HCT116 (cell line): ENCODE measurements around the gene ZNF335. TPM values are rescaled to one million over a fixed set of nuclear protein-coding genes. Genes with fewer than 3 reads are reported as not detected.
A peak's percentile ranks its signal among the peaks of the same experiment; 100 is the strongest.

Experiments
- ATAC-seq: fragments of 200-7000 bp; cut with Tn5 transposase; 2 replicates; pipeline ENCODE4 v1.9.1; 2020; ENCODE audit warnings: mild to moderate bottlenecking, moderate library complexity
- BruUV-seq: library from RNA; stranded (reverse); fragments of 400-500 nt; replicated peaks from 2 replicates; lab custom pipeline; 2021; lab: Mats Ljungman, UMichigan
- CTCF ChIA-PET: fragments of 300-600 bp; sonication (Branson Sonifier 250); formaldehyde crosslinking; loops from one replicate; lab custom pipeline; 2021; ENCODE audit warnings: antibody characterized with exemption; lab: Charles Lee
- POLR2A ChIA-PET: fragments of 300-600, 350-600 bp; sonication (Branson Sonifier 250); formaldehyde crosslinking; loops from one replicate; lab custom pipeline; 2021; ENCODE audit warnings: antibody characterized with exemption; lab: Charles Lee
- RAD21 ChIA-PET, 2 experiments: fragments of 300-600 bp; sonication (Branson Sonifier 250); formaldehyde crosslinking; loops; one replicate each; lab custom pipeline; 2023; ENCODE audit warnings: low total read pairs in 2 of 2; ENCODE audit not compliant: uncharacterized antibody in 2 of 2, unreplicated experiment in 2 of 2, low non-redundant PET in 1 of 2; lab: Charles Lee
- DNase-seq: peaks from one replicate; pipeline ENCODE4 v3.0.0-alpha.2; 2010; ENCODE audit warnings: low read depth, low spot score
- H2AFZ ChIP-seq: fragments of 200-600 bp; shearing (Covaris generic), sonication (generic); 2 replicates; pipeline ENCODE4 v1.6.1; 2017; ENCODE audit warnings: low read depth, mixed run types, mixed read lengths, antibody characterized with exemption, low read length; ENCODE audit not compliant: poor library complexity, severe bottlenecking
- H3K27ac ChIP-seq: 2 replicates; pipeline ENCODE4 v1.5.1; 2012; ENCODE audit warnings: low read depth, low read length
- H3K27me3 ChIP-seq: fragments of 200-600 bp; sonication (generic); 2 replicates; pipeline ENCODE4 v1.6.1; 2016; ENCODE audit warnings: mixed run types, low read length, mixed read lengths; ENCODE audit not compliant: insufficient read depth
- H3K36me3 ChIP-seq, 2 experiments: fragments of 200-500 bp in 1 of 2; fragments of 200-600 bp in 1 of 2; sonication (Bioruptor generic) in 1 of 2; sonication (generic) in 1 of 2; 2 replicates each; pipeline versions ENCODE4 v1.5.1 to v1.6.1; 2014 to 2016; ENCODE audit warnings: low read length in 2 of 2, inconsistent platforms in 1 of 2, mixed read lengths in 1 of 2, mixed run types in 1 of 2; ENCODE audit not compliant: insufficient read depth in 2 of 2, control insufficient read depth in 1 of 2
- H3K4me1 ChIP-seq, 2 experiments: fragments of 200-600 bp in 1 of 2; sonication (generic) in 1 of 2; 2 replicates each; pipeline versions ENCODE4 v1.5.1 to v1.6.1; 2012 to 2017; ENCODE audit warnings: low read length in 2 of 2, inconsistent platforms in 1 of 2, mild to moderate bottlenecking in 1 of 2, mixed read lengths in 1 of 2, mixed run types in 1 of 2, moderate library complexity in 1 of 2; ENCODE audit not compliant: insufficient read depth in 2 of 2, control insufficient read depth in 1 of 2
- H3K4me2 ChIP-seq: fragments of 200-600 bp; sonication (generic); 2 replicates; pipeline ENCODE4 v1.6.1; 2017; ENCODE audit warnings: mixed run types, low read length, mixed read lengths
- H3K4me3 ChIP-seq, 2 experiments: fragments of 200-600 bp in 1 of 2; sonication (generic) in 1 of 2; replicated peaks in 1 of 2; 2 replicates each; pipeline ENCODE4 v1.5.1; 2011 to 2016; ENCODE audit warnings: low read length in 2 of 2, control low read depth in 1 of 2, low read depth in 1 of 2, mild to moderate bottlenecking in 1 of 2, mixed read lengths in 1 of 2, mixed run types in 1 of 2
- H3K79me2 ChIP-seq: fragments of 200-600 bp; sonication (generic); 2 replicates; pipeline ENCODE4 v1.6.1; 2017; ENCODE audit warnings: mild to moderate bottlenecking, mixed run types, low read length, moderate library complexity, mixed read lengths; ENCODE audit not compliant: insufficient read depth
- H3K9ac ChIP-seq: fragments of 200-600 bp; sonication (generic); 2 replicates; pipeline ENCODE4 v1.6.1; 2016; ENCODE audit warnings: low read length, mixed read lengths
- H3K9me2 ChIP-seq: fragments of 200-600 bp; sonication (generic), shearing (Covaris generic); 2 replicates; pipeline ENCODE4 v1.6.1; 2017; ENCODE audit warnings: mixed run types, mild to moderate bottlenecking, moderate library complexity; ENCODE audit not compliant: insufficient read depth
- H3K9me3 ChIP-seq, 2 experiments: fragments of 200-500 bp in 1 of 2; fragments of 200-600 bp in 1 of 2; sonication (Bioruptor generic) in 1 of 2; sonication (generic) in 1 of 2; 2 replicates each; pipeline ENCODE4 v1.6.1; 2014 to 2017; ENCODE audit warnings: low read length in 2 of 2, mixed read lengths in 2 of 2, inconsistent platforms in 1 of 2, low read depth in 1 of 2, mild to moderate bottlenecking in 1 of 2, mixed run types in 1 of 2, moderate library complexity in 1 of 2; ENCODE audit not compliant: control insufficient read depth in 1 of 2, insufficient read depth in 1 of 2
- H4K20me1 ChIP-seq: fragments of 200-600 bp; sonication (generic), shearing (Covaris generic); 2 replicates; pipeline ENCODE4 v1.6.1; 2017; ENCODE audit warnings: mixed run types, mild to moderate bottlenecking, moderate library complexity; ENCODE audit not compliant: insufficient read depth
- CEBPB ChIP-seq: IDR thresholded peaks from 2 replicates; pipeline ENCODE4 v1.6.1; 2012; ENCODE audit warnings: low read depth
- ELF1 ChIP-seq: IDR thresholded peaks from 2 replicates; pipeline ENCODE4 v1.6.1; 2012; ENCODE audit warnings: low read depth, borderline replicate concordance
- EZH2 ChIP-seq: fragments of 200-600 bp; sonication (generic); IDR thresholded peaks from 2 replicates; pipeline ENCODE4 v1.6.1; 2017; ENCODE audit warnings: antibody characterized with exemption, mixed run types
- EZH2phosphoT487 ChIP-seq: fragments of 200-600 bp; IDR thresholded peaks from 2 replicates; pipeline ENCODE4 v1.6.1; 2018; ENCODE audit warnings: antibody characterized with exemption, borderline replicate concordance
- JUND ChIP-seq: IDR thresholded peaks from 2 replicates; pipeline ENCODE4 v1.6.1; 2012
- POLR2AphosphoS5 ChIP-seq: IDR thresholded peaks from 2 replicates; pipeline ENCODE4 v1.6.1; 2011; ENCODE audit warnings: mild to moderate bottlenecking, low read depth, low read length, moderate library complexity
- SIN3A ChIP-seq: IDR thresholded peaks from 2 replicates; pipeline ENCODE4 v1.6.1; 2012; ENCODE audit warnings: low read depth
- SP1 ChIP-seq: IDR thresholded peaks from 2 replicates; pipeline ENCODE4 v1.6.1; 2012; ENCODE audit warnings: low read depth
- TCF7L2 ChIP-seq: IDR thresholded peaks from 2 replicates; pipeline ENCODE4 v1.7.0; 2011; ENCODE audit warnings: borderline replicate concordance, inconsistent platforms; ENCODE audit not compliant: insufficient read depth, insufficient read length; ENCODE audit errors: extremely low read depth
- ZFX ChIP-seq: fragments of 450-650 bp; IDR thresholded peaks from 2 replicates; pipeline ENCODE4 v1.6.1; 2017
- intact Hi-C: fragments of 100-400 bp; cut with micrococcal nuclease; formaldehyde crosslinking; loops from 2 replicates; pipeline ENCODE4 v1.10.0; 2022
- total RNA-seq: library from RNA; stranded (reverse); gene quantifications from one replicate; pipeline ENCODE4 v1.2.1, GENCODE V29; 2021; ENCODE audit not compliant: unreplicated experiment
- TF ChIP-seq, protein P1 (sequence below), 3 experiments: fragments of 200-600 bp in 1 of 3; sonication (generic) in 1 of 3; IDR thresholded peaks in 2 of 3; conservative IDR thresholded peaks in 1 of 3; 2 replicates each; pipeline ENCODE4 v1.5.1; 2012 to 2017; ENCODE audit warnings: low read depth in 2 of 3, low read length in 2 of 3, antibody characterized with exemption in 1 of 3, borderline replicate concordance in 1 of 3, control low read depth in 1 of 3, mild to moderate bottlenecking in 1 of 3, mixed read lengths in 1 of 3, mixed run types in 1 of 3, moderate library complexity in 1 of 3; ENCODE audit not compliant: insufficient read depth in 1 of 3
- TF ChIP-seq, protein P2 (sequence below): IDR thresholded peaks from 2 replicates; pipeline ENCODE4 v1.6.1; 2012

The ZNF335 gene
- total RNA-seq, 1 experiment from 2014 or later = 20.8 TPM

DNA sequence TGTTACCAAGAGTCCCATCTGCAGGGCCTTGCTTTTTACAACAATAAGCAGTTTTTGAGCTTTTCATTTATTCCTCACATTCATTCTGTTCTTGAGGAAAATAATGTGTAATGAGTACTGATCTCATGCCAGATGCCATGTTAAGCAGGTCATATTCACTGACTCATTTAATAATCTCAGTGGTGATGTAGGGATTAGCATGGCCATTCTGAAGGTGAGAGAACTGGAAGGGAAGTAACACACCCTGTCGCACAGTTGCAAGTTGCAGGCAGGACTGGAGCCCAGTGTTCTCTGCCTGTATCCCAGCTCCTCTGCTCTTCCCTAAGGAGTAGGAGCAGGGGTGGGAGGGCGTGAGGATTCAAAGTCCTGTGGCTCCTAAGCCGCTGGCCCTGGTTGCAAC, 31.9 kb downstream of the ZNF335 start (continued):
- TF ChIP-seq, protein P1, sequence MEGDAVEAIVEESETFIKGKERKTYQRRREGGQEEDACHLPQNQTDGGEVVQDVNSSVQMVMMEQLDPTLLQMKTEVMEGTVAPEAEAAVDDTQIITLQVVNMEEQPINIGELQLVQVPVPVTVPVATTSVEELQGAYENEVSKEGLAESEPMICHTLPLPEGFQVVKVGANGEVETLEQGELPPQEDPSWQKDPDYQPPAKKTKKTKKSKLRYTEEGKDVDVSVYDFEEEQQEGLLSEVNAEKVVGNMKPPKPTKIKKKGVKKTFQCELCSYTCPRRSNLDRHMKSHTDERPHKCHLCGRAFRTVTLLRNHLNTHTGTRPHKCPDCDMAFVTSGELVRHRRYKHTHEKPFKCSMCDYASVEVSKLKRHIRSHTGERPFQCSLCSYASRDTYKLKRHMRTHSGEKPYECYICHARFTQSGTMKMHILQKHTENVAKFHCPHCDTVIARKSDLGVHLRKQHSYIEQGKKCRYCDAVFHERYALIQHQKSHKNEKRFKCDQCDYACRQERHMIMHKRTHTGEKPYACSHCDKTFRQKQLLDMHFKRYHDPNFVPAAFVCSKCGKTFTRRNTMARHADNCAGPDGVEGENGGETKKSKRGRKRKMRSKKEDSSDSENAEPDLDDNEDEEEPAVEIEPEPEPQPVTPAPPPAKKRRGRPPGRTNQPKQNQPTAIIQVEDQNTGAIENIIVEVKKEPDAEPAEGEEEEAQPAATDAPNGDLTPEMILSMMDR (IDR thresholded peaks at IDR 0.05 in 2 of 3, conservative IDR thresholded peaks at IDR 0.05 in 1 of 3; ENCODE audit: borderline replicate concordance in 1 of 3, insufficient read depth in 1 of 3, low read depth in 2 of 3, low read length in 2 of 3) = no peak
- no peak for TF ChIP-seq TCF7L2
- no peak for TF ChIP-seq POLR2AphosphoS5
- no peak for TF ChIP-seq EZH2phosphoT487
- TF ChIP-seq JUND = no peak
- TF ChIP-seq CEBPB = no peak

DNA sequence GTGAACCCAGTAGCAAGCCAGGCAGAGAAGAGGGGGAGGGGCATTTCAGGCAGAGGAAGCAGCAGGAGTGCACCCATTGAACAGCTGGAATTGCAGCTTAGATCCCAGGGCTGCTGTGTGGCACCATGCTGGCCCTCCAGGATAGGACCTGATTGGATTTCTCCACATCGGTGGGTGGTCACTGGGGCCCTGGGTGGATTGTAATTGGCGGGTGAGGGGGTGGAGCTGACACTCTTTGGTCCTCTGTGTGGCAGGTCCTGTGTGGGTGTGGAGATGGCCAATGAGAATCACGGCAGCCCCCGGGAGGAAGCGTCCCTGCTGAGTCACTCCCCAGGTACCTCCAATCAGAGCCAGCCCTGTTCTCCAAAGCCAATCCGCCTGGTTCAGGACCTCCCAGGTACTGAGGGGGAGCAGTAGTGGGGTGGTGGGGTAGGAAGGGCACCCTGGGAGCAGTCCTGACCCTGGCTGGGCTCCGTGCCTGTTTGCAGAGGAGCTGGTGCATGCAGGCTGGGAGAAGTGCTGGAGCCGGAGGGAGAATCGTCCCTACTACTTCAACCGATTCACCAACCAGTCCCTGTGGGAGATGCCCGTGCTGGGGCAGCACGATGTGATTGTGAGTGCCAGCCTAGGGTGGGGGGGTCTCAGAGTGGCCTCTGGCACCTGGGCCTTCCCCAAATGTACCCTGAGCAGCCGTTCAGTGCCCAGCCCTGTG, 33.1 kb downstream of the ZNF335 start:
- H3K79me2 ChIP-seq = peaks cover 31% of the 10 kb centered on the region
- no peaks in the 10 kb centered on the region for H3K27me3 ChIP-seq
- H4K20me1 ChIP-seq = no peaks in the 10 kb centered on the region
- H3K9me2 ChIP-seq = no peaks in the 10 kb centered on the region
- DNase-seq (peak; percentile 8), ATAC-seq (no peak)
- intact Hi-C loops = loop anchor here (10.0 kb wide), 2 partner anchors 104 to 394 kb away; partner anchors contain the start of genes EPPIN and SNX21
- H2AFZ ChIP-seq = no peak overlapping the region
- no peaks in the 10 kb centered on the region for H3K9me3 ChIP-seq
- H3K4me3 ChIP-seq = no peak overlapping the region
- CTCF ChIA-PET = interaction anchor here (2.0 kb wide), 1 partner anchor 31 kb away, joined by 8 read pairs; no protein-coding TSS in a partner anchor
- POLR2A ChIA-PET = no interaction called here
- TF ChIP-seq ELF1 = no peak
- TF ChIP-seq SIN3A = no peak
- TF ChIP-seq, protein P2, sequence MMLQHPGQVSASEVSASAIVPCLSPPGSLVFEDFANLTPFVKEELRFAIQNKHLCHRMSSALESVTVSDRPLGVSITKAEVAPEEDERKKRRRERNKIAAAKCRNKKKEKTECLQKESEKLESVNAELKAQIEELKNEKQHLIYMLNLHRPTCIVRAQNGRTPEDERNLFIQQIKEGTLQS = no peak
- TF ChIP-seq EZH2 = no peak
- TF ChIP-seq SP1 = no peak
- TF ChIP-seq ZFX = no peak
- H3K4me1 ChIP-seq = peaks cover 0 to 24% of the 10 kb centered on the region in 2 experiments; a peak in 2 of 4 replicates
- peaks cover 35 to 43% of the 10 kb centered on the region in 2 experiments for H3K36me3 ChIP-seq
- no peak overlapping the region; the same call in 1 of the 2 replicates for H3K27ac ChIP-seq
- RAD21 ChIA-PET = no interaction called here
- H3K9ac ChIP-seq = no peak overlapping the region
- no peak overlapping the region for H3K4me2 ChIP-seq
- no TSS peak for BruUV-seq
